DMS53 treated with DMSO at 0.1 percent for 48 hours (cell line): ENCODE data around the gene CCDC15.
"Not testable (repeated sequence)": the region's sequence is repeated elsewhere in the genome, so short reads cannot be mapped to it uniquely, and the experiment has no call there.

Source experiments
- DNase-seq: peaks from one replicate; lab custom pipeline; 2025; ENCODE audit not compliant: unreplicated experiment; lab: John Stamatoyannopoulos, UW

Gene CCDC15

DNA sequence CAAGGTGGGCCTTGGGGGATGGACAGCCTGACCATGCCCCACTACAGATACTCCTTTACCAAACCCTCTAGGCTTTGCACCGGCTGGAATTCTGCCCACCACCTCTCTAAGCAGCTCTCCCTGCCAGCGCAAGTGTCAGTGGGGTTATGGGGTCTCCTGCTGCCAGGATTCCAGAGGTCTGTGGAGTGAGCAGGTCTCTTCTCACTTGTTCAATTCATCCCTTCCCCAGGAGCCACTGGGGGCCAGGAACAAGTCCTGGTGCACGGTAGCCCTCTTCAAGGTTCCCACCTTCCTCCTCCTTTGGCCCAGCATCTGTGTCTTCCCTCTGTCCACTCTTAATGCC lies 30.5 kb downstream of the CCDC15 start:
- DNase-seq, result no peak

- DNase-seq, result no peak
Measured at GRCh38 chr11:124987096-124987495, 33.1 kb downstream of the CCDC15 start.

DNA sequence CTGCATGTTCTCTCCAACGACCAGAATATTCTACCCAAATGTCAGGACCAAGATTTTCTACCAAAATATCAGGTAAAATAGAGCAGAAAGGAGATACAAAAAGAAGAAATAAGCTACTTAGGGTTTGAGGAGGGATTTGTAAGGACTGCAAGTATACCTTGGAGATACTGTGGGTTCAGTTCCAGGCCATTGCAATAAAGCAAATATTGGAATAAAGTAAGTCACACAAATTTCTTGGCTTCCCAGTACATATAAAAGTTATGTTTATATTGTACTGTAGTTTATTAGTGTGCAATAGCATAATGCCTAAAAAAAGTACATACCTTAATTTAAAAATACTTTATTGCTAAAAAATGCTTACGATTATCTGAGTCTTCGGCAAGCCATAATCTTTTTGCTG lies 34.1 kb downstream of the CCDC15 start:
- DNase-seq, result no peak

GRCh38 chr11:125001079-125001778 lies 47.2 kb downstream of the CCDC15 start:
- no peak for DNase-seq

- DNase-seq, result no peak
Measured at GRCh38 chr11:125001849-125002248, 47.8 kb downstream of the CCDC15 start.

DNA sequence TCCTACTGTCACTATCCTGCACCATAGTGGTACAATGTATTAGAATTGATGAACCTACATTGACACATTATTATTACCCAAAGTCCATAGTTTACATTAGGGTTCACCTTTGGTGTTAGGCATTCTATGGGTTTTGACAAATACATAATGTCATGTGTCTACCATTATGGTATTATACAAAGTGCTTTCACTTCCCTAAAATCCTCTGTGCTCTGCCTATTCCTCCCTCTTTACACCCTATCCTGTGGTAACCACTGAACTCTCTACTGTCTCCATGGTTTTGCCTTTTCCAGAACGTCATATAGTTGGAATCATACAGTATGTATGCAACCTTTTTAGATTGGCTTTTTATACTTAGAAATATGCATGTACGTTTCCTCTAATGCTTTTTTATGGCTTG lies 51.5 kb downstream of the CCDC15 start:
- no peak for DNase-seq

GRCh38 chr11:125016413-125016812 lies 62.4 kb downstream of the CCDC15 start:
- DNase-seq, result no peak

- peak; percentile 40 for DNase-seq
Measured at GRCh38 chr11:125020342-125020741, 66.3 kb downstream of the CCDC15 start.

DNA sequence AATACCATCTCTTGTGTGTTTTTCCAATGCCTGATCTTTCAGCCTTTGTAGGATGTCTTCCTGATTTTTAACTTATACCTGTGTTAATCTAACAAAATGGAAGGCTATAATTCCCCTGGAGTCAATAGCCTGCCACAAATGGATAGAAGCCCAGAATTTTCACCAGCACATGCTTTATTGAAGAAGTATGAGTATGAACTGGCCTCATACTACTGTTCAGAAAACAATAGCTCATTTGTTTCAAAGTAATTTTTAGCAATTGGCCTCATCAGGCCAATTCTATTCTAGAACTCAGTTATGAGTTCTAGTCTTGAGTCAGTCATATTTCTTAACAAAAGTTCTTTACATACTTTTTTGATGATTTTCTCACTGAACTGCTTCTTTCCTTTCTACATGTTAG lies 68.5 kb downstream of the CCDC15 start:
- no peak for DNase-seq

DNA sequence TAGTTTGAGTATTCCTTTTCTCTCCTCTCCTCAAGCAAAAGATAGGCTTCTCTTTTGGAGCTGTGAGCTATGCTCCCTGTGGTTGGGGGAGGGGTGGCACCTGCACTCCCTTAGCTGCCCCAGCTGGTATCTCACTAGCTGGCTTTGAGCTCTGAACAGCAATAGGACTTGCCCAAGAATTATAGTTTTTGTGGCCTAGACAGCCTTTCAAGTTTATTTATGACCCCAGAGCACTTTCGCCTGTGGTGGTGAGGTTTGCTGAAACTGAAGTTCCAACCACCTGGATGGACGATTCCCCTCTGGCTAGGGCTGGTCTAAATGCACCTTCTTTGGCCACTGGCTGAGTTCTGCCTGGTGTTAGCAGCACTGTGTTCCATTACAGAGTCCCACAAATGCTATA lies 72.0 kb downstream of the CCDC15 start:
- DNase-seq, result no peak

DNA sequence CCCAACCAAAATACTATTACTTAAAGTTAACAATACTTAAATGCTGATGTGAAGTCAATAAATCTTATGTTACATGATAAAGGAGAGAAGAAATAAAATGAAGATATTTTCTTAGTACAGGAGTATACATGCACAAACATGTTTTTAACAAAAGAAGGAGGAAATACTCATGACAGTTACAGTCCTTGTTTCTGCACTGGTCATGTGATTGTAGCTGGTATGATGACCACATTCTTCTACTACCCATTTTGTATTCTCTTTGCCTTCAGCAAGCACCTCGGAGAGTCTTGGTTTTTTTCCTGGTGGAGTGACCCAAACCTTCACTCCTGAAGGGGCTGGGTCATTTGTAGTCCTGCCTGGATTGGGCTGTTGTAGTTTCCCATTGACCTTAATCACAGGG lies 75.4 kb downstream of the CCDC15 start:
- not testable (repeated sequence) for DNase-seq

- no peak for DNase-seq
Measured at GRCh38 chr11:125036933-125037332, 82.9 kb downstream of the CCDC15 start.

DNA sequence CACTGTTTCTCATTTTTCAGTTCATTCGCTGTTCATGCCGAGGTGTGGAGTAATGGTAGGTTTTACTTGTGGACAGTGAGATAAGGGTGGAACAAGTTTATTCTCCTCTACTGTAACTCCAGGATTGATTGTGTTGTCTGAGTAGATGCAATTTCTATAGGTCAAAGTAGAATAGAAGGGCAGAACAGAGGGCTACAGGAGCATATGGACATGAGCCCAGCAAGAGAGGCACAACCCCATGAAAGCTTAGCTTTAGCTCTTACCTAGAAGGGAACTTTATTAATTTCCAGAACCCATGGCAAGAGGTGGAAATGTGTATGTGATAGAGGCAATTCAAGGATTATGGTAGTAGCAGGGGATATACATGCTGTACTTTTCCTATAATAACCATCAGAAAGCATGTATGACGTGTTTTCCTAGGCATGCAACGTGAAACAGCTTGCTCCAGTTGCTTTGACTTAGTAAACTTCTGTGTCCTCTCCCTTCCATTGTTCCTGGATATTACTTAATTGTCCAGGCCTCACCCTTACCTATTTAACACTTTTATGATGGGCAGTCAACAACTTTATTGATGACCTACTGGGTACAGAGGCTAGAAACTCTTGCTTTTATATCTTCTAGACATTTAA lies 95.3 kb downstream of the CCDC15 start:
- no peak for DNase-seq

GRCh38 chr11:125052047-125052446 lies 98.0 kb downstream of the CCDC15 start:
- DNase-seq, result no peak

DNA sequence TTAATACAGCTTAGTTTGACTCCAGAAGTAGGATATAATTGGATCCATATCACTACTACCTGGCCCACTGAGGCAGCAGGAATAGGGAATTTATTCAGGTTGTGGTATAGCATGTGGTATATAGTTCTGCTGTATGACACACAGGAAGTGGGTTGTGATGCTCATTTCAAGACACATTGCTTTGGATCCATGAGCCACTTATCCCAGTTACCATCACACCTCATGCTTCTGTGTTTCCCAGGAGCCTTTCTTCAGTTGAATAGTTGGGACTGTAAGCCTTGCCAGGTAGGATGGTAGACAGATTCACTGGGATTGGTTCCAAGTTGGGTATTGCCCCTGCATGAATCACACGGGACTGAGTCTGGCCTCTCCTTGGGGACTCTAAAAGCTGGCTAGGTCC lies 99.2 kb downstream of the CCDC15 start:
- no peak for DNase-seq

- DNase-seq, result no peak
Measured at GRCh38 chr11:125055107-125055715, 101.2 kb downstream of the CCDC15 start.

GRCh38 chr11:125056111-125056510 lies 102.1 kb downstream of the CCDC15 start:
- not testable (repeated sequence) for DNase-seq

DNA sequence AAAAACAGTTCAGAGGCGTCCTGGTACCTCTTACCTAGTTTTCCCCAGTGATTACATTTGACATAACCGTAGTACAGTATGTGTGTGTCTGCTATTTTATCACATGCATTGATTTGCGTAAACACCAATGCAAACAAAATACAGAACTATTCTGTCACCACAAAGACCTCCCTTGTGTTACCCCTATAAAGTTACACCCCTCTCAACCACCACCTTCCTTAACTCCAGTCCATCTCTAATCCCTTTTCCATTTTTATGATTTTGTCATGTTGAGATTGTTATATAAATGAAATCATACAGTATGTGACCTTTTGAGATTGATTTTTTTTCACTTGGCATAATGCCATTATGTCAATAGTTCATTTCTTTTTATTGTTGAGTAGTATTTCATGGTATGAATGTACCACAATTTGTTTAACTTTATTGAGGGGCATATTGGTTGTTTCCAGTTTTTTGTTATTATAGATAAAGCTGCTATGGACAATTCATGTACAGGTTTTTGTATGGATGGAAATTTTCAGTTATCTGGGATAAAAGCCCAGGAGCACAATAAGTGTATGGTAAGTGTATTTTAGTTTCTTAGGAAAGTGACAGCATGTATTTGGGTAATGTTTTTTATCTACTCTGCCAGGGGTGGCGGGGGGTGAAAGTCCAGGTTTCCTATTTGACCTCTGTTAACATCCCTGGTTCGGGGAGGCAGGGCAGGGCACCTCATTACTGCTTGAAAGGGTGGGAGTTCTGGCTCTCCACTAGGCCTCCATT lies 103.1 kb downstream of the CCDC15 start:
- no peak for DNase-seq

DNA sequence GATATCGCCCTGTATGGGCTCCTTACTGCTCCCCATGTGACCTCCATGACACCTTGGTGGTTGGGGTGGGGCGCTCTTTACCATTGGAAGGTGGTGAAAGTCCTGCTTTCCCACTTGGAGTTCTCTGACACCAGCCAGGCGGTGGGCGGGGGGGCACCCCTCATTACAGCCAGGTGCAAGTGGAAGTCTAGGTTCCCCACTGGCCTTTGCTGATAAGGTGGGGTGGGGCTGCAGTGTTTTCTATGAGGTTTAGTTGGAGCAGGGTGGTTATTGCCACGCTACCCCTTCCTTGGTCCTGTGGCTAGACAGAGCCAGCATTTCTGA lies 103.7 kb downstream of the CCDC15 start:
- no peak for DNase-seq

DNA sequence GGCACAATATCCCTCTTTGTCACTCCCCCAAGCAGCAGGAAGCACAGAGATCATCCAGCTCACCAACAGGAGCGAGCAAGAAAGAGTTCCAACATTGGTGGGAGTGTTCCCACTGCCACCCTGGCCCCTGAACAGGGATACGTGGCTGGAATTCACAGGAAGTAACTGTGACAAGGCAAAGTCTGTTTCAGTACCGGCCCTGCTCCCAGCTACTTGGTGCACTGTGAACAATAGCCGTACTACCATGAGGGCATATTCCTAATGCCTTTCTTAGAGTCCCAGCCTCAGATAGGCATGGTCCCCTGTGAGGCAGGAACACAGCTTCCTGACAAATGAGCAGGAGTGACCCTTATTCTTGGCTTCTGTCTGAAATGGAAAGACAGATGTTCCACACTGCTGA lies 107.3 kb downstream of the CCDC15 start:
- no peak for DNase-seq

DNA sequence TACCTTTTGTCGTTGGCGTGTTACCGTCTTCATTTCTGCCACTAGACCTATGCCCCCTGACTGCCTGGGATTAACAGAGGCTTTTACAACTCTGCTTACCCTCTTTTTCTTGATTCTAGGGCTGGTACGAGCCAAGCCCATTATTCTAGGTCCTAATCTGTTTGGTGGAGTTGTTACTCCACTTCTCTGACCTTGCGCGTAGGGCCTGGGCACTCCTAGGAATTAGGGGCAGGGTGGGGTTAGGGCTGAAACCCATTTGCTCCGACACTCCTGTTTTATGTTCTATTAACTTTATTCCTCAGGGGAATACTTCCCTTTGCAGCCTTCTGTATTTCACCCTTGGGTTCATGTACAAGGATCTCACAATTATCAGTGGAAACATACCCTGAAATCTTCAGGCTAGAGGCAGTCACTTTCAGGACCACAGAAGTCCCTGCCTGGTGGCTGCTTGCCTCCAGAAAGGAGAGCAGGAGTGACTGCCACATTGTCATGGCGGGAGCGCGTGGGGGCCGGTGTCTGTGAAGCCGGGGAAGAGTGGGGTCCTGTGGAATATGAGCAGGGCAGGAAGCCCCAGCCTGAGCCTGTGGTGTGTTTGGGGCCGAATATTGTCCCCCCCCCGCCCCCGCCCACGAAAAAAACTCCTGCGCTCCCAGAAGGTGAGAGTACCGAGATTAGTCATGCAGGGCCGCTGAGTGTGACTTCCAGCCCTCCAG lies 108.4 kb downstream of the CCDC15 start:
- DNase-seq, result no peak
